SK-N-SH (cell line): ENCODE results near the gene GRM8. TPM values are rescaled to one million over a fixed set of nuclear protein-coding genes. Genes with fewer than 3 reads are reported as not detected.

Source experiments
- CTCF ChIA-PET: fragments of 300-600, 350-600 bp; formaldehyde crosslinking; extraction: SDS; loops from one replicate; lab custom pipeline; 2021; lab: Yijun Ruan, JAX
- POLR2A ChIA-PET: fragments of 350-600 bp; sonication (Branson Sonifier 250); formaldehyde crosslinking; extraction: SDS; loops from one replicate; lab custom pipeline; 2020; ENCODE audit warnings: antibody characterized with exemption, inconsistent platforms; lab: Yijun Ruan, JAX
- DNase-seq: peaks from one replicate; pipeline ENCODE4 v3.0.0; 2012
- H2AFZ ChIP-seq: fragments of 200-600 bp; sonication (generic); 2 replicates; pipeline ENCODE4 v1.8.1; 2016; ENCODE audit warnings: antibody characterized with exemption, mild to moderate bottlenecking, low read depth
- H3F3A ChIP-seq: fragments of 200-600 bp; sonication (generic); replicated peaks from 2 replicates; pipeline ENCODE3; 2016; ENCODE audit warnings: antibody characterized with exemption, mild to moderate bottlenecking; ENCODE audit not compliant: insufficient read depth
- H3K27ac ChIP-seq, 2 experiments: fragments of 200-500 bp in 1 of 2; fragments of 200-600 bp in 1 of 2; sonication (Bioruptor generic) in 1 of 2; sonication (generic), shearing (Covaris generic) in 1 of 2; 2 replicates each; pipeline versions ENCODE4 v1.5.1 to v1.6.1; 2014 to 2016; ENCODE audit warnings: low read depth in 2 of 2, inconsistent platforms in 1 of 2, low read length in 1 of 2, mild to moderate bottlenecking in 1 of 2, mixed read lengths in 1 of 2
- H3K27me3 ChIP-seq: fragments of 200-600 bp; sonication (generic), shearing (Covaris generic); 2 replicates; pipeline ENCODE4 v1.6.1; 2016; ENCODE audit warnings: mixed run types; ENCODE audit not compliant: insufficient read depth
- H3K36me3 ChIP-seq, 2 experiments: fragments of 200-500 bp in 1 of 2; fragments of 200-600 bp in 1 of 2; sonication (Bioruptor generic) in 1 of 2; sonication (generic) in 1 of 2; replicated peaks in 1 of 2; 2 replicates each; pipeline versions ENCODE3 to v1.5.1; 2014 to 2016; ENCODE audit warnings: low read length in 1 of 2, mild to moderate bottlenecking in 1 of 2; ENCODE audit not compliant: insufficient read depth in 2 of 2, control insufficient read depth in 1 of 2
- H3K4me1 ChIP-seq, 2 experiments: fragments of 200-500 bp in 1 of 2; fragments of 200-600 bp in 1 of 2; sonication (Bioruptor generic) in 1 of 2; sonication (generic), shearing (Covaris generic) in 1 of 2; 2 replicates each; pipeline versions ENCODE4 v1.5.1 to v1.6.1; 2014 to 2016; ENCODE audit warnings: low read depth in 1 of 2, low read length in 1 of 2, mixed run types in 1 of 2; ENCODE audit not compliant: insufficient read depth in 2 of 2, control insufficient read depth in 1 of 2
- H3K4me2 ChIP-seq: fragments of 200-600 bp; sonication (generic), shearing (Covaris generic); 2 replicates; pipeline ENCODE4 v1.6.1; 2017; ENCODE audit warnings: mixed run types
- H3K4me3 ChIP-seq, 2 experiments: fragments of 200-500 bp in 1 of 2; fragments of 200-600 bp in 1 of 2; sonication (Bioruptor generic) in 1 of 2; sonication (generic), shearing (Covaris generic) in 1 of 2; 2 replicates each; pipeline versions ENCODE4 v1.5.1 to v1.8.1; 2014 to 2016; ENCODE audit warnings: low read depth in 2 of 2, inconsistent platforms in 1 of 2, low read length in 1 of 2, mild to moderate bottlenecking in 1 of 2, mixed read lengths in 1 of 2, moderate library complexity in 1 of 2
- H3K79me2 ChIP-seq: fragments of 200-600 bp; sonication (generic); 2 replicates; pipeline ENCODE4 v1.8.1; 2017; ENCODE audit warnings: mild to moderate bottlenecking; ENCODE audit not compliant: insufficient read depth
- H3K9ac ChIP-seq: fragments of 200-600 bp; sonication (generic); 2 replicates; pipeline ENCODE4 v1.6.1; 2017; ENCODE audit warnings: mixed run types
- H3K9me2 ChIP-seq: fragments of 200-600 bp; sonication (generic); 2 replicates; pipeline ENCODE4 v1.6.1; 2017; ENCODE audit warnings: mixed run types
- H3K9me3 ChIP-seq: fragments of 200-600 bp; sonication (generic); 2 replicates; pipeline ENCODE4 v1.6.1; 2017; ENCODE audit warnings: mixed run types, mild to moderate bottlenecking, moderate library complexity
- H4K20me1 ChIP-seq: fragments of 200-600 bp; sonication (generic); 2 replicates; pipeline ENCODE4 v1.6.1; 2017; ENCODE audit warnings: mild to moderate bottlenecking, mixed run types; ENCODE audit not compliant: insufficient read depth
- CTCF ChIP-seq: fragments of 200-600 bp; sonication (generic); IDR thresholded peaks from 2 replicates; pipeline ENCODE4 v1.6.1; 2017; ENCODE audit warnings: antibody characterized with exemption, mild to moderate bottlenecking, moderate library complexity
- ELF1 ChIP-seq: IDR thresholded peaks from 2 replicates; pipeline ENCODE4 v1.4.0; 2012
- FOXJ3 ChIP-seq: sonication (generic); formaldehyde crosslinking; IDR thresholded peaks from 2 replicates; pipeline ENCODE4 v1.5.1; 2020; ENCODE audit warnings: mild to moderate bottlenecking, missing genetic modification reagents
- GATA2 ChIP-seq: sonication (generic); formaldehyde crosslinking; IDR thresholded peaks from 2 replicates; pipeline ENCODE4 v1.5.0; 2020; ENCODE audit warnings: mild to moderate bottlenecking, missing genetic modification reagents
- IRF3 ChIP-seq: fragments of 150-350 bp; IDR thresholded peaks from 2 replicates; pipeline ENCODE4 v1.6.1; 2016; ENCODE audit warnings: mild to moderate bottlenecking, low read depth, low read length
- JUND ChIP-seq: IDR thresholded peaks from 2 replicates; pipeline ENCODE4 v1.4.0; 2012
- NRF1 ChIP-seq: IDR thresholded peaks from 2 replicates; pipeline ENCODE4 v1.6.1; 2012; ENCODE audit warnings: low read depth, mild to moderate bottlenecking, low read length
- PBX3 ChIP-seq: IDR thresholded peaks from 2 replicates; pipeline ENCODE4; 2012
- REST ChIP-seq: IDR thresholded peaks from 2 replicates; pipeline ENCODE4 v1.6.1; 2012; ENCODE audit warnings: mild to moderate bottlenecking, low read depth, low read length, moderate library complexity
- SMC3 ChIP-seq: IDR thresholded peaks from 2 replicates; pipeline ENCODE4 v1.6.1; 2012; ENCODE audit warnings: low read depth, low read length, improper control_type of control experiment
- TAF1 ChIP-seq: IDR thresholded peaks from 2 replicates; pipeline ENCODE4 v1.6.1; 2012; ENCODE audit warnings: low read depth, mild to moderate bottlenecking, low read length, moderate library complexity, borderline replicate concordance
- USF2 ChIP-seq: fragments of 150-350 bp; IDR thresholded peaks from 2 replicates; pipeline ENCODE4 v1.6.1; 2017; ENCODE audit warnings: antibody characterized with exemption, low read length, low read depth, borderline replicate concordance
- WGBS: methylation state at CpG from one replicate; pipeline ENCODE4 v1.1.6; 2017; ENCODE audit warnings: low lambda C conversion rate; 5-methylcytosine and 5-hydroxymethylcytosine counted together
- polyA plus RNA-seq, 3 experiments: library from polyadenylated mRNA; depleted of rRNA; stranded (reverse); fragments of >200 nt; gene quantifications; 2 replicates each; pipeline ENCODE4 v1.2.3, GENCODE V29; 2012

The GRM8 gene
- polyA plus RNA-seq, 1 of the 3 experiments (the other 2 are of a cell fraction), result 0.10 TPM

- Histone ChIP-seq H3K4me2 (no peak overlapping the region), H3F3A (no peaks in the 10 kb centered on the region), H3K79me2 (no peaks in the 10 kb centered on the region), H3K36me3 (no peaks in the 10 kb centered on the region), H3K9me2 (no peaks in the 10 kb centered on the region), H3K4me1 (peaks cover 0 to 15% of the 10 kb centered on the region in 2 experiments; a peak in 2 of 4 replicates), H3K9ac (no peak overlapping the region), H3K27me3 (no peaks in the 10 kb centered on the region), H3K27ac (no peak overlapping the region), H3K9me3 (no peaks in the 10 kb centered on the region), H3K4me3 (no peak overlapping the region), H4K20me1 (no peaks in the 10 kb centered on the region), H2AFZ (no peak overlapping the region)
- WGBS, result 55% methylated on average over 2 of the region's 2 CpGs
- no peak for DNase-seq
- POLR2A ChIA-PET, result no interaction called here
- TF ChIP-seq GATA2 (CRISPR knock-in tag) (no peak), CTCF (no peak), IRF3 (no peak), NRF1 (no peak), ELF1 (no peak), REST (no peak), TAF1 (no peak), FOXJ3 (CRISPR knock-in tag) (no peak), SMC3 (no peak), PBX3 (no peak), USF2 (no peak), JUND (no peak)
- CTCF ChIA-PET, result no interaction called here
Observed at GRCh38 chr7:126489874-126490273, 762.9 kb downstream of the GRM8 start.
